ENCODE data around the gene SLC43A1.

DNA sequence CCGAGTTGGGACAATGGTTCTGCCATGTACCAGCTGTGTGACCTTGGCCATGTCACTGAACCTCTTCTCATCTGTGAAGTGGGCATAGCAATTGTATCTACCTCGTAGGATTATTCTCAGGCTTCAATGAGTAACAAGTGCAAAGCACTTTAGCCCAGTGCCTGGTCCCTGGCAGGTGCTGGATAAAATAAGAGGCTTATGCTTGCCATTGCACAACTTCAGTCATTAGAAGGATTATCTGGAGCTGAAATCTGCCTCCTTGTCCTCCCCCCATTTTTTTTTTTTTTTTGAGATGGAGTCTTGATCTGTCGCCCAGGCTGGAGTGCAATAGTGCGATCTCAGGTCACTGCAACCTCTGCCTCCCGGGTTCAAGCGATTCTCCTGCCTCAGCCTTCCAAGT lies 29.1 kb upstream of the SLC43A1 start:
- TF ChIP-seq POLR2A (IDR thresholded peaks at IDR 0.05) (no peak), POLR2AphosphoS5 (IDR thresholded peaks at IDR 0.05) (no peak)
- TF ChIP-seq, protein P1, sequence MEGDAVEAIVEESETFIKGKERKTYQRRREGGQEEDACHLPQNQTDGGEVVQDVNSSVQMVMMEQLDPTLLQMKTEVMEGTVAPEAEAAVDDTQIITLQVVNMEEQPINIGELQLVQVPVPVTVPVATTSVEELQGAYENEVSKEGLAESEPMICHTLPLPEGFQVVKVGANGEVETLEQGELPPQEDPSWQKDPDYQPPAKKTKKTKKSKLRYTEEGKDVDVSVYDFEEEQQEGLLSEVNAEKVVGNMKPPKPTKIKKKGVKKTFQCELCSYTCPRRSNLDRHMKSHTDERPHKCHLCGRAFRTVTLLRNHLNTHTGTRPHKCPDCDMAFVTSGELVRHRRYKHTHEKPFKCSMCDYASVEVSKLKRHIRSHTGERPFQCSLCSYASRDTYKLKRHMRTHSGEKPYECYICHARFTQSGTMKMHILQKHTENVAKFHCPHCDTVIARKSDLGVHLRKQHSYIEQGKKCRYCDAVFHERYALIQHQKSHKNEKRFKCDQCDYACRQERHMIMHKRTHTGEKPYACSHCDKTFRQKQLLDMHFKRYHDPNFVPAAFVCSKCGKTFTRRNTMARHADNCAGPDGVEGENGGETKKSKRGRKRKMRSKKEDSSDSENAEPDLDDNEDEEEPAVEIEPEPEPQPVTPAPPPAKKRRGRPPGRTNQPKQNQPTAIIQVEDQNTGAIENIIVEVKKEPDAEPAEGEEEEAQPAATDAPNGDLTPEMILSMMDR (IDR thresholded peaks at IDR 0.05) = no peak

Data from sigmoid colon (tissue), 4 donors.